NB4 (cell line): Measurements from ENCODE around the gene ARFGAP1.

Experiments
- DNase-seq: peaks from one replicate; pipeline ENCODE4 v3.0.0; 2010; ENCODE audit warnings: low read depth
- H3K4me3 ChIP-seq: one replicate; pipeline ENCODE4 v1.5.1; 2011; ENCODE audit warnings: mild to moderate bottlenecking, low read depth, low read length, moderate library complexity
- CTCF ChIP-seq: IDR thresholded peaks from one replicate; pipeline ENCODE4 v1.5.1; 2012; ENCODE audit warnings: low read depth, low read length
- MAX ChIP-seq: IDR thresholded peaks from 2 replicates; pipeline ENCODE4 v1.6.1; 2011; ENCODE audit warnings: low read depth, low read length
- MYC ChIP-seq: IDR thresholded peaks from 2 replicates; pipeline ENCODE4 v1.6.1; 2011; ENCODE audit warnings: low read depth, low read length
- POLR2A ChIP-seq: IDR thresholded peaks from 2 replicates; pipeline ENCODE4 v1.6.1; 2011; ENCODE audit warnings: mild to moderate bottlenecking; ENCODE audit not compliant: insufficient read length; ENCODE audit errors: extremely low read depth

ARFGAP1 gene

GRCh38 chr20:63274381-63275228 lies 2.0 kb downstream of the ARFGAP1 start:
- TF ChIP-seq MAX, result no peak
- no peak for TF ChIP-seq CTCF
- TF ChIP-seq MYC, result no peak
- TF ChIP-seq POLR2A, result no peak
- no peak for DNase-seq
- H3K4me3 ChIP-seq, result no peak overlapping the region

GRCh38 chr20:63275825-63276224 lies 3.2 kb downstream of the ARFGAP1 start:
- H3K4me3 ChIP-seq, result no peak overlapping the region
- no peak for TF ChIP-seq MAX
- no peak for TF ChIP-seq MYC
- no peak for TF ChIP-seq CTCF
- TF ChIP-seq POLR2A, result no peak
- DNase-seq, result no peak

- DNase-seq, result no peak
- no peak overlapping the region for H3K4me3 ChIP-seq
- TF ChIP-seq MYC (no peak), POLR2A (no peak), CTCF (no peak), MAX (no peak)
These were observed 4.3 kb downstream of the ARFGAP1 start for GRCh38 chr20:63276956-63277355.

GRCh38 chr20:63277466-63278272 lies 5.1 kb downstream of the ARFGAP1 start:
- TF ChIP-seq POLR2A (no peak), CTCF (no peak)
- H3K4me3 ChIP-seq, result no peak overlapping the region
- DNase-seq, result no peak

GRCh38 chr20:63278661-63279060 lies 6.0 kb downstream of the ARFGAP1 start:
- DNase-seq, result no peak
- TF ChIP-seq MYC (no peak), MAX (no peak), POLR2A (no peak), CTCF (no peak)
- no peak overlapping the region for H3K4me3 ChIP-seq
